ENCODE data around the gene UNK.
A peak's percentile ranks its signal among the peaks of the same experiment; 100 is the strongest.
"Not testable (repeated sequence)": the region's sequence is repeated elsewhere in the genome, so short reads cannot be mapped to it uniquely, and the experiment has no call there.

Gene UNK

GRCh38 chr17:75753514-75754377, 30.9 kb upstream of the UNK start:
- DNase-seq (ENCODE audit: low read depth in 2 of 2): peak; percentile 38 to 62

GRCh38 chr17:75754378-75755204, 30.0 kb upstream of the UNK start:
- DNase-seq (ENCODE audit: low read depth in 2 of 2): no peak

GRCh38 chr17:75755205-75755901, 29.3 kb upstream of the UNK start:
- DNase-seq (ENCODE audit: low read depth in 2 of 2): no peak

- no peak for DNase-seq (ENCODE audit: low read depth in 2 of 2)
These were observed 28.6 kb upstream of the UNK start for GRCh38 chr17:75755990-75756389.

GRCh38 chr17:75756451-75757085, 28.0 kb upstream of the UNK start:
- DNase-seq (ENCODE audit: low read depth in 2 of 2): no peak

- no peak for DNase-seq (ENCODE audit: low read depth in 2 of 2)
These were observed 27.4 kb upstream of the UNK start for GRCh38 chr17:75757086-75757681.

GRCh38 chr17:75758131-75758905, 26.3 kb upstream of the UNK start:
- DNase-seq (ENCODE audit: low read depth in 2 of 2): no peak

- DNase-seq (ENCODE audit: low read depth in 2 of 2): no peak
These were observed 25.1 kb upstream of the UNK start for GRCh38 chr17:75759457-75759856.

- DNase-seq (ENCODE audit: low read depth in 2 of 2): not testable (repeated sequence)
These were observed 24.5 kb upstream of the UNK start for GRCh38 chr17:75759978-75760640.

- DNase-seq (ENCODE audit: low read depth in 2 of 2): no peak
These were observed 21.9 kb upstream of the UNK start for GRCh38 chr17:75762513-75763268.

- DNase-seq (ENCODE audit: low read depth in 2 of 2): no peak
These were observed 21.4 kb upstream of the UNK start for GRCh38 chr17:75763269-75763607.

GRCh38 chr17:75763613-75764416, 20.8 kb upstream of the UNK start:
- DNase-seq (ENCODE audit: low read depth in 2 of 2): no peak

- no peak for DNase-seq (ENCODE audit: low read depth in 2 of 2)
These were observed 20.2 kb upstream of the UNK start for GRCh38 chr17:75764417-75764710.

- DNase-seq (ENCODE audit: low read depth in 2 of 2): peak in 1 of 2 donors; percentile 50
These were observed 19.7 kb upstream of the UNK start, which contains the start of gene GALK1 for GRCh38 chr17:75764711-75765421. Gene GALK1 (minus strand): TSS chr17:75765192. CDS start chr17:75765136, 56 bp downstream.

GRCh38 chr17:75765981-75766380, 18.6 kb upstream of the UNK start:
- DNase-seq (ENCODE audit: low read depth in 2 of 2): no peak

GRCh38 chr17:75767881-75768280, 16.7 kb upstream of the UNK start:
- no peak for DNase-seq (ENCODE audit: low read depth in 2 of 2)

GRCh38 chr17:75769536-75769935, 15.1 kb upstream of the UNK start:
- DNase-seq (ENCODE audit: low read depth in 2 of 2): no peak
